Activated T-helper 17 cell treated with anti-CD3 and anti-CD28 coated beads, Interleukin-2, amount 50 U/mL, for 72 hours (primary cell): ENCODE data around the gene SEPTIN5. TPM values are rescaled to one million over a fixed set of nuclear protein-coding genes. Genes with fewer than 3 reads are reported as not detected.

Source experiments
- ATAC-seq: fragments of 150-1000 bp; cut with Tn5 transposase; replicated peaks from 2 replicates; pipeline ENCODE4 v1.10.0; 2021; ENCODE audit warnings: mild to moderate bottlenecking, moderate library complexity
- H3K27ac Mint-ChIP-seq: one replicate; pipeline ENCODE4 v1.8.0; 2022; ENCODE audit warnings: mixed read lengths
- H3K27me3 Mint-ChIP-seq: one replicate; pipeline ENCODE4 v1.8.0; 2022; ENCODE audit warnings: mixed read lengths
- H3K36me3 Mint-ChIP-seq: one replicate; pipeline ENCODE4 v1.8.0; 2022; ENCODE audit warnings: low read depth, mild to moderate bottlenecking, mixed read lengths
- H3K4me1 Mint-ChIP-seq: one replicate; pipeline ENCODE4 v1.8.0; 2022; ENCODE audit warnings: mixed read lengths
- H3K4me3 Mint-ChIP-seq: one replicate; pipeline ENCODE4 v1.8.0; 2022; ENCODE audit warnings: mild to moderate bottlenecking, mixed read lengths
- H3K9me3 Mint-ChIP-seq: one replicate; pipeline ENCODE4 v1.8.0; 2022; ENCODE audit warnings: mixed read lengths
- total RNA-seq, 2 donors: library from RNA; stranded (reverse); gene quantifications; one replicate each; pipeline ENCODE4 v1.2.3, GENCODE V29; 2022

Gene SEPTIN5
- total RNA-seq, 2 donors from 2014 or later: 0.41 to 0.42 TPM

DNA sequence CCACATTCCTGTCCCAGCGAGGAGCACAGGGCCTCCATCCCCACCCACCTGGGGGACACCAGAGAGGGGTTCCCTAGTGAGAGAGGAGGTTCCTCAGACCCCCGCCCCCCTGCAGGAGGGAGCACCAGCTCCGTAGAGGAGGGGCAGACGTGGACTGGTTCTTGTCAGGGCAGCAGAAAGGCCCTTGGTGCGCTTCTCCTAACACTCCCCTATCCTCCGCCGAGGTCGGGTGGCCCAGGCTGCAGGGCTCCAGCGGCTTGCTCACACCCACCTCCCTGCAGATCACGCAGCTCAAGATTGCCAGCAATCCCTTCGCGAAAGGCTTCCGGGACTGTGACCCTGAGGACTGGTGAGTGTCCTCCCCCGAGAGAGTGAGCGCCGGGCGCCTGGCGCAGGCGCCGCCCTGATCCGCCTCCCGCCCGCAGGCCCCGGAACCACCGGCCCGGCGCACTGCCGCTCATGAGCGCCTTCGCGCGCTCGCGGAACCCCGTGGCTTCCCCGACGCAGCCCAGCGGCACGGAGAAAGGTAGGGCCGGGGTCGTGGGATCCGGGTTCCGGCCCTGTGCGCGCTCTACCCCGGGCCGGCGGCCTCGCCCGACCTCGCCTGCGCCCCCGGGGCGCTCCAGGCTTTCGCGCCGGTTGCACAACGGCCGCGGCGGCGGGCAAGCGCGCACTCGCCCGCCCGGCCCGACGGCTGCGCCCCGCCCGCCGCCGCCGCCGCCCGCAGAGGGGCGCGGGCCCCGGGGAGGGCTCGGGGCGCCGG is 51.4 kb downstream of the SEPTIN5 start:
- Mint-ChIP-seq H3K27me3 (peaks cover 33% of the 10 kb centered on the region), H3K4me1 (no peaks in the 10 kb centered on the region), H3K27ac (no peak overlapping the region), H3K36me3 (no peaks in the 10 kb centered on the region), H3K4me3 (peak overlapping the region; percentile 17), H3K9me3 (no peaks in the 10 kb centered on the region)
- ATAC-seq: no peak

DNA sequence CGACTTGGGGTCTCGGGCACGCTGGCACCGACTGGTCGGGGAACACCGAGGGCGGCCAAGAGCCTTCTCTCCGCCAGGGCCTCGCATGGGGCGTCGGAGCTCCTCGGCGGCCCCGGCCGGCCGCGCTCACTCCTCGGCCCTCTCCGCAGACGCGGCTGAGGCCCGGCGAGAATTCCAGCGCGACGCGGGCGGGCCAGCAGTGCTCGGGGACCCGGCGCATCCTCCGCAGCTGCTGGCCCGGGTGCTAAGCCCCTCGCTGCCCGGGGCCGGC is 51.9 kb downstream of the SEPTIN5 start:
- H3K36me3 Mint-ChIP-seq: no peaks in the 10 kb centered on the region
- H3K4me3 Mint-ChIP-seq: no peak overlapping the region
- peaks cover 33% of the 10 kb centered on the region for H3K27me3 Mint-ChIP-seq
- H3K4me1 Mint-ChIP-seq: no peaks in the 10 kb centered on the region
- no peak overlapping the region for H3K27ac Mint-ChIP-seq
- no peak for ATAC-seq
- no peaks in the 10 kb centered on the region for H3K9me3 Mint-ChIP-seq

DNA sequence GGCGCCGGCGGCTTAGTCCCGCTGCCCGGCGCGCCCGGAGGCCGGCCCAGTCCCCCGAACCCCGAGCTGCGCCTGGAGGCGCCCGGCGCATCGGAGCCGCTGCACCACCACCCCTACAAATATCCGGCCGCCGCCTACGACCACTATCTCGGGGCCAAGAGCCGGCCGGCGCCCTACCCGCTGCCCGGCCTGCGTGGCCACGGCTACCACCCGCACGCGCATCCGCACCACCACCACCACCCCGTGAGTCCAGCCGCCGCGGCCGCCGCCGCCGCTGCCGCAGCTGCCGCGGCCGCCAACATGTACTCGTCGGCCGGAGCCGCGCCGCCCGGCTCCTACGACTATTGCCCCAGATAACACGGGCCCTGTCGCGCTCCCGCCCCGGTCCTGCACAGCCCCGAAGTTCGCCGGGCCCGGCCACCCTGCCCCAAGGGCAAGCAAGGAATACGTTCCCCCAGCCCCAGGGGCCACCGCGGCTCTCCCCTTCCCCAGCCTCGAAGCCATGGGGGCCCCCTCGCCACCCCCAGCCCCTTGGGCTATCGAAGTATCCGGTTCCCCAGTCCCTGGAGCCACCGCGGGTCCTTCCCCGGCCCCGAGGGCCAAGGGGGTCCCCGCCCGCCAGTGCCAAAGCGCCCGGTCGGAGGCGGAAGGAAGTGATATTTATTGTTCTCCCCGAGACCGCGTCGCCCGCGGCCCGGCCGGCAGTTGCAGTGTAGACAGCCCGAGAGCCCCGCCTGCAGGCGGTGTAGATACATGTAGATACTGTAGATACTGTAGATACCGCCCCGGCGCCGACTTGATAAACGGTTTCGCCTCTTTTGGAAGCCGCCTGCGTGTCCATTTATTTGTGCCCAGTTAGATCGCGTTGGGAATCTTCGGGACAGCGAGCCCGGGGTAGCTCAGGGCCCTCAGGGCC is 52.5 kb downstream of the SEPTIN5 start:
- Mint-ChIP-seq H3K27ac (no peak overlapping the region), H3K36me3 (no peaks in the 10 kb centered on the region), H3K4me3 (peak overlapping the region; percentile 21), H3K9me3 (no peaks in the 10 kb centered on the region), H3K4me1 (no peaks in the 10 kb centered on the region), H3K27me3 (peaks cover 32% of the 10 kb centered on the region)
- peak; percentile 55 for ATAC-seq

DNA sequence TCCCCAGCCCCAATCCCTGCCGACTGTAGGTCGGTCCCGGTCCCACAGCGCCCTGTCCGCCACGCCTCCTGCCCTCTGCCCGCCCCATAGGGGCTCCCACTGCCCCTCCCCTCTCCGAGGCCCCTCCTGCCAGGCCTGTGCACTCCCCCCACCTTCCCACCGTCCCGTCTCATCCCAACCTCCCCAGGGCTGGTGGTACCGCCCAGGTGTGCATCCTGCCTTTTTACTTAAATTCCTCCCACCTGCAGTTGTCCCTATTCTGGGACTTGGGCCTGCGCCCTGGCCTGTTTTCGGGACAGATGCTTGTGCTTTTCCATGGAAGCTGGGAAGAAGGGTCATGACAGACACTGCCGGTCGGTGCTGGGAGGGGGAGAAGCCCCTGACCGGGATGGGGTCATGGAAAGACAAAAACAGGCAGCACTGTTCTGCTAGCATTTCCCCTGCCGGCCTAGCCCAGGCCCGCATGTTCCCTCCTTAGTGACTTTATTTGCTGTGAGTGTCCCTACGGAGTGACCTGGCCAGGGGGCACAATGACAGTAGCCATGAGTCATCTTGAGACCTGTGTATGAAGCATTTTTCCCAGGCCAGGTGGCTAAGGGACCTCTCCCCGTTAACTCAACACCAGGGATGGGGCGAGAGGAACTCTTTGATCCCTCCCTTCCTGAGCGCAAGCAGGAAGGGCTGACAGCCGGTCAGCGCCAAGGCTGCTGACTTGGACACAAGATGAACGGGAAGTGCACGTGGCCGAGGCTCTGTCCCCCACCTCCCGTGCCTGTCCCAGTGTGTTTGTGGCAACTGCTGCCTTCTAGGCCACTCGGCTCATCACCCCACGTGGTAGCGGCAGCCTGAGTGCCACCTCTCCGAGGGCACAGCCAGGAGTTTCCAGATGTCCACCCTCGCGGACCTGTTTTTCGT is 53.4 kb downstream of the SEPTIN5 start:
- H3K36me3 Mint-ChIP-seq: no peaks in the 10 kb centered on the region
- peak; percentile 16 for ATAC-seq
- H3K4me3 Mint-ChIP-seq: peak overlapping the region; percentile 21
- no peaks in the 10 kb centered on the region for H3K9me3 Mint-ChIP-seq
- H3K4me1 Mint-ChIP-seq: no peaks in the 10 kb centered on the region
- no peak overlapping the region for H3K27ac Mint-ChIP-seq
- H3K27me3 Mint-ChIP-seq: peaks cover 33% of the 10 kb centered on the region

DNA sequence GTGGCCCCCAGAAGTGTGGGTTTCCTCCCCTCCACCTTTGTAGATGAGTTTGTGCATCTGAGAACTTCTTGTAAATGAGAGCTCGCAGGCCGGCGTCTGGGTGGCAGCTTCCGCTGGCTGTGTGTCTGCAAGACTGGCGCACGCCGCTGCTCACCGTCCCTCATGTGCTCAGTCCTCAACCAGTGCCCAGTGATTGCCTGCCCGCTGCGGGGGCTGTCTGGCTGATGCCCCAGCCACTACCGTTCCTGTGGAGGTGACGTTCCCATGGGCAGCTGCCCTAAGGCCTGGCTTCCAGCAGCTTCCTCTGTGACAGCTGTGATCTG is 55.1 kb downstream of the SEPTIN5 start:
- no peaks in the 10 kb centered on the region for H3K9me3 Mint-ChIP-seq
- no peaks in the 10 kb centered on the region for H3K4me1 Mint-ChIP-seq
- peaks cover 46% of the 10 kb centered on the region for H3K27me3 Mint-ChIP-seq
- no peak overlapping the region for H3K27ac Mint-ChIP-seq
- ATAC-seq: no peak
- H3K4me3 Mint-ChIP-seq: no peak overlapping the region
- no peaks in the 10 kb centered on the region for H3K36me3 Mint-ChIP-seq

DNA sequence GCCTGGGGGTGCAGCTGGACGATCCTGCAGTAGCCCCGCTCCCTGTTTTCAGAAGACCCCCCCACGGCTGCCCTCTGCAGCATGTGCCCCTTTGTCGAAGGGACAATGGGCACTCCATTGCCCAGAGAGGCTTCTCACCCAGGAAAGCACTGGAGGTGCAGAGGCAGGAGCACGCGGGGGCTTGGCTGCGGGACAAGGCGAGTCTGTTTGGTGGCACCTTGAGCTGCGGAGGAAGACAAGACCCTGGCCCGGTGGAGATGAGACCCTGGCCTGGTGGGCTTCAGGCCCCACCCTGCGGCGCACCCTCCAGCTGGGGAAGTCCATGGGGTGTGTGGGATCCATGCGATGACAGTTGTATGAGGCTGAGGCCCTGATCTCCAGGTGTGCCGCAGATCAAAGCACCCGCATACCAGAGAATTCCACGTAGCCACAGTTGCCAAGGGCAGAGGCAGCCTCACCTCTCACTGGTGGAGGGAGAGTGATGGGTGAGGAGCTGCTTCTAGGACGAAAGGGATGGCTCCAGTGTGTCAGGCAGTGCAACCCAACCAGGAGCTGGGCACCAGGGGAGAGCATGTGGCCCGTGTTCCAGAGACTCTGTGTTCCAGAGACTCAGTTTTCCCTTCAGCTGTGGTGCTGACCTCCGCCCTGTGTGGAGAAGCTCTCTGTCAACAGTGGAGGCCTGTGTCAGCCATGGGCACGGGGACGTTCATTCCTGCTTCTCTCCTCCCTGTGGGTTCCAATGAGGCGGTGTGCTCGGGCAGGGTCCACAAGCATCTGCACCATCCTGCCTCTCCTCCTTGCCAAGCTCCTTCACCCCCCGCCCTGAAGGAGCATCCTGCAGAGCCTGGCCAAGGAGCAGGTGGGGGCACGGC is 56.3 kb downstream of the SEPTIN5 start:
- no peak overlapping the region for H3K4me3 Mint-ChIP-seq
- H3K4me1 Mint-ChIP-seq: no peaks in the 10 kb centered on the region
- no peaks in the 10 kb centered on the region for H3K9me3 Mint-ChIP-seq
- no peak for ATAC-seq
- H3K27me3 Mint-ChIP-seq: peaks cover 46% of the 10 kb centered on the region
- H3K36me3 Mint-ChIP-seq: no peaks in the 10 kb centered on the region
- H3K27ac Mint-ChIP-seq: no peak overlapping the region

DNA sequence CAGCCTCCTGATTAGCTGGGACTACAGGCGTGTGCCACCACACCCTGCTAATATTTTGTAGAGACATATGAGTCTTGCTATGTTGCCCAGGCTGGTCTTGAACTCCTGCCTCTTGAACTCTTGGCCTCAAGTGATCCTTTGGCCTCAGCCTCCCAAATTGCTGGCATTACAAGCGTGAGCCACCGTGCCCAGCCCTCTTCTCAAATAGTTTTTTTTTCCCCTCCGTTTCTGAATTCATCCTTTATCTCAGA is 58.0 kb downstream of the SEPTIN5 start:
- ATAC-seq: no peak
- Mint-ChIP-seq H3K36me3 (no peaks in the 10 kb centered on the region), H3K27ac (no peak overlapping the region), H3K27me3 (peaks cover 51% of the 10 kb centered on the region), H3K4me3 (no peak overlapping the region), H3K4me1 (no peaks in the 10 kb centered on the region), H3K9me3 (no peaks in the 10 kb centered on the region)

Other genes with a start within 250 kb of the SEPTIN5 start
- 10 to 100 TPM; 56.0 to 93.5 TPM for gene UFD1, start 235.3 kb upstream of the SEPTIN5 start, total RNA-seq
- 10 to 100 TPM; 64.2 to 99.9 TPM for gene CDC45, start 234.6 kb upstream of the SEPTIN5 start, total RNA-seq
- under 1 TPM in 1 of 2 donors, not detected in 1; 0.13 TPM for gene CLDN5, start 190.1 kb upstream of the SEPTIN5 start, total RNA-seq
- gene GP1BB, start 9.0 kb downstream of the SEPTIN5 start, total RNA-seq: not detected
- gene TBX1, start 46.3 kb downstream of the SEPTIN5 start, total RNA-seq: not detected
- gene GNB1L, start 140.4 kb downstream of the SEPTIN5 start, total RNA-seq: 10 to 100 TPM; 10.8 to 14.4 TPM
- 10 to 100 TPM; 13.0 to 16.4 TPM for gene RTL10, start 140.4 kb downstream of the SEPTIN5 start, total RNA-seq
- 100 to 1,000 TPM in 1 of 2 donors, 10 to 100 TPM in 1; 53.4 to 133 TPM for gene COMT, start 227.3 kb downstream of the SEPTIN5 start, total RNA-seq
- gene TXNRD2, start 227.3 kb downstream of the SEPTIN5 start, total RNA-seq: 10 to 100 TPM; 14.1 to 21.4 TPM